Type B pancreatic cell (in vitro differentiated cells): Measurements from ENCODE around the gene ZNF860. TPM values are rescaled to one million over a fixed set of nuclear protein-coding genes. Genes with fewer than 3 reads are reported as not detected.

Experiments used
- DNase-seq: peaks from one replicate; pipeline ENCODE4 v3.0.0; 2021; ENCODE audit warnings: mixed read lengths; ENCODE audit not compliant: unreplicated experiment; ENCODE audit errors: extremely low spot score
- H3K27ac Mint-ChIP-seq: 2 replicates; pipeline ENCODE4 v1.8.0; 2021; ENCODE audit warnings: mild to moderate bottlenecking, mixed read lengths
- H3K27me3 Mint-ChIP-seq: 2 replicates; pipeline ENCODE4 v1.8.0; 2021; ENCODE audit warnings: mixed read lengths
- H3K36me3 Mint-ChIP-seq: 2 replicates; pipeline ENCODE4 v1.8.0; 2021; ENCODE audit warnings: mixed read lengths
- H3K4me1 Mint-ChIP-seq: one replicate; pipeline ENCODE4 v1.8.0; 2021; ENCODE audit warnings: mixed read lengths; ENCODE audit not compliant: unreplicated experiment
- H3K4me3 Mint-ChIP-seq: 2 replicates; pipeline ENCODE4 v1.8.0; 2021; ENCODE audit warnings: mild to moderate bottlenecking, mixed read lengths
- H3K9me3 Mint-ChIP-seq: 2 replicates; pipeline ENCODE4 v1.8.0; 2021; ENCODE audit warnings: mixed read lengths
- total RNA-seq: library from RNA; stranded (reverse); gene quantifications from 2 replicates; pipeline ENCODE4 v1.2.1, GENCODE V29; 2021; ENCODE audit warnings: low replicate concordance
- TF ChIP-seq, protein P1 (sequence below): fragments of 200-600 bp; sonication (generic); conservative IDR thresholded peaks from 2 replicates; pipeline ENCODE4 v1.5.0; 2021; ENCODE audit warnings: antibody characterized with exemption, mild to moderate bottlenecking

Gene ZNF860
- total RNA-seq, 1 donor from 2014 or later, result 2.8 TPM

DNA sequence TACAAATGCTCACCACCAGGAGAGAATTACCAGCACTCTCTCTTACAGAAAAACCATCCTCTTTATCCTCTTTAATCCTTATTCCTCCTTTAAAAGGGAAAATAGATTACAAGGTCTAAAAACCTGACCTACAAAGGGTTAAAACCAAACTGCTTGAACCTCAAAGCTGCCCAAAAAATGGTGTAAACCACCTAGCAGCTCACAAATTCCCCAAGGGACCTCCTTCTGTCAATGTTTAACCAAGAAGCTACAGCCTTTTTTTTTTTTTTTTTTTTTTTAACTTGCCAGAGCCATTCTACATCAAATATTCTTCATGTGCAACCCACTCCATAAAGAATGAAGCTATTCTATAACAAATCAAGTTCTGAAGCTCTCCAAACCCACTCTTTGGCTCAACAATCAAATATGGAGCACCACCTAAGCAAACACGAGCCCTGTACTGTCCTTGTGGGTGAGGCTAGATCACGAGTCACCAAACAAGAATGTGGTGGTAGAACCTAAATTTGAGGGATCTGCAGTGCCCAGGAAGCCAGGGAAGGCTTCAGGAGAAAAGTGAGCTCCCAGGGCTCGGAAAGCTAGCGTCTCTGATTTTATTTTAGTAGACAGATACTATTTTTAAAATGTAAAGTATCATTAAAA lies 20.6 kb upstream of the ZNF860 start:
- TF ChIP-seq, protein P1, sequence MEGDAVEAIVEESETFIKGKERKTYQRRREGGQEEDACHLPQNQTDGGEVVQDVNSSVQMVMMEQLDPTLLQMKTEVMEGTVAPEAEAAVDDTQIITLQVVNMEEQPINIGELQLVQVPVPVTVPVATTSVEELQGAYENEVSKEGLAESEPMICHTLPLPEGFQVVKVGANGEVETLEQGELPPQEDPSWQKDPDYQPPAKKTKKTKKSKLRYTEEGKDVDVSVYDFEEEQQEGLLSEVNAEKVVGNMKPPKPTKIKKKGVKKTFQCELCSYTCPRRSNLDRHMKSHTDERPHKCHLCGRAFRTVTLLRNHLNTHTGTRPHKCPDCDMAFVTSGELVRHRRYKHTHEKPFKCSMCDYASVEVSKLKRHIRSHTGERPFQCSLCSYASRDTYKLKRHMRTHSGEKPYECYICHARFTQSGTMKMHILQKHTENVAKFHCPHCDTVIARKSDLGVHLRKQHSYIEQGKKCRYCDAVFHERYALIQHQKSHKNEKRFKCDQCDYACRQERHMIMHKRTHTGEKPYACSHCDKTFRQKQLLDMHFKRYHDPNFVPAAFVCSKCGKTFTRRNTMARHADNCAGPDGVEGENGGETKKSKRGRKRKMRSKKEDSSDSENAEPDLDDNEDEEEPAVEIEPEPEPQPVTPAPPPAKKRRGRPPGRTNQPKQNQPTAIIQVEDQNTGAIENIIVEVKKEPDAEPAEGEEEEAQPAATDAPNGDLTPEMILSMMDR, result no peak
- Mint-ChIP-seq H3K27me3 (no peaks in the 10 kb centered on the region), H3K27ac (peak overlapping the region; percentile 1), H3K4me1 (peaks cover 32% of the 10 kb centered on the region), H3K4me3 (no peak overlapping the region), H3K36me3 (no peaks in the 10 kb centered on the region), H3K9me3 (no peaks in the 10 kb centered on the region)
- DNase-seq, result no peak

DNA sequence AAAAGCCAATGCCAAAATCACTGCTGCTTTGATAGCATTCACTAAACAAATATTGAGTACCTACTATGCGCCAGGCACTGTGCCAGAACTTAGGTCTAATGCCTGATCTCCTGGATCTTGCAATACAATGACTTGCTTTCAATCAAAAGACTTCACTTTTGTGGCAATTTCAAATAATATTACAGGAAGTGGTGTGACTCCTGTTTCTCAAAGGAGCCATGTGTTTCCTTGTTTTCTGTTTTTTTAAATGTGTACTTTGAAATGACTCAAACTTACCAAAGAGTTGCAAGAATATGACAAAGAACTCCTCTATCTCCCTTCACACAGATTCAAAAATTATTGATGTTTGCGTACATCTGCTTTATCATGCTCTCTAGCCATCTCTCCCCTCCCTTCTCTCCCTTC lies 18.7 kb upstream of the ZNF860 start:
- H3K9me3 Mint-ChIP-seq, result no peaks in the 10 kb centered on the region
- H3K36me3 Mint-ChIP-seq, result no peaks in the 10 kb centered on the region
- TF ChIP-seq, protein P1, result no peak
- H3K27ac Mint-ChIP-seq, result no peak overlapping the region
- no peaks in the 10 kb centered on the region for H3K27me3 Mint-ChIP-seq
- H3K4me1 Mint-ChIP-seq, result peaks cover 37% of the 10 kb centered on the region
- H3K4me3 Mint-ChIP-seq, result no peak overlapping the region
- DNase-seq, result no peak

DNA sequence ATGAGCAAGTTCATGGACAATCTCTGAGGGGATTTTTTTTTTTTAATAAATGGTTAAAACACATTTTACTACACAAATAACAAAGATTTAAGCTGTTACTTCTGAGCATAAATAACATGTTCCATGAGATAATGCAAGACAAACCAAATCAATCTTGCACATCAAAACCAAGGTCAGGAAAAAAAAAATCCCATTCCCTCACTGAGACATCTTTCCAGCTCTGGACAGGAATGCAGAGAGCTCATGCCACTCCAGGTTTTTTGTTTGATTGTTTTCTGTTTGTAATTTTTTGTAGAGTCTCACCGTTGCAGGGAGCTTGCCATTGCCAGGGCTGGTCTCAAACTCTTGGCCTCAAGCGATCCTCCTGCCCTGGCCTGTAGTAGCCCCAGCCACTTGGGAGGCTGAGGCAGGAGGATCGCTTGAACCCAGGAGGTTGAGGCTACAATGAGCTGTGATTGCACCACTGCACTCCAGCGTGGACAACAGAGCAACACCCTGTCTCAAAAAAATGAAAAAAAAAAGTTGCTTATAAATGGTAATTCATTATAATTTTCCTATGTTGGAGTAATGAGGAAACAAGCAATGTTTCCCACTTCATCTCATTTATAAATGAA lies 14.5 kb upstream of the ZNF860 start:
- Mint-ChIP-seq H3K36me3 (no peaks in the 10 kb centered on the region), H3K4me1 (peaks cover 20% of the 10 kb centered on the region), H3K27me3 (no peaks in the 10 kb centered on the region), H3K27ac (no peak overlapping the region), H3K4me3 (no peak overlapping the region), H3K9me3 (no peaks in the 10 kb centered on the region)
- TF ChIP-seq, protein P1, result no peak
- no peak for DNase-seq

DNA sequence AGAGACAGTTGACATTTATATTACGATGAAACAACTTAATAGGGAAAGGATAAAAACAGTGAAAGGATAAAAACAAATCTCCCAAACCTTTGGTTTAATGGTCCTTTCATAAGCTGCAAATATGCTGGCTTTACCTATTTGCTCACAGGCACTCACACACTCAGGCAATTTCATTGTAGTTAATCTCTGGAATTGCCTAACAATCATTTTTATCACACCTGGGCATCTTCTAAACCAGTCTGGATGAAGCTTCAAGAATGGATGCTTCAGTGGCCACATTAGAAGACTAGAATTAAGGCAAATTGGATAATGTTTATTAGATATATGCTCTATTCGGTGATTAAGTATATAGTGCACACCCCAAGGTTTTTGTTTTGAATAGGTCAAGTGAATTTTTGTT lies 14.0 kb upstream of the ZNF860 start:
- TF ChIP-seq, protein P1, result no peak
- H3K27ac Mint-ChIP-seq, result no peak overlapping the region
- peaks cover 20% of the 10 kb centered on the region for H3K4me1 Mint-ChIP-seq
- no peak overlapping the region for H3K4me3 Mint-ChIP-seq
- no peaks in the 10 kb centered on the region for H3K9me3 Mint-ChIP-seq
- no peaks in the 10 kb centered on the region for H3K27me3 Mint-ChIP-seq
- DNase-seq, result no peak
- H3K36me3 Mint-ChIP-seq, result no peaks in the 10 kb centered on the region

DNA sequence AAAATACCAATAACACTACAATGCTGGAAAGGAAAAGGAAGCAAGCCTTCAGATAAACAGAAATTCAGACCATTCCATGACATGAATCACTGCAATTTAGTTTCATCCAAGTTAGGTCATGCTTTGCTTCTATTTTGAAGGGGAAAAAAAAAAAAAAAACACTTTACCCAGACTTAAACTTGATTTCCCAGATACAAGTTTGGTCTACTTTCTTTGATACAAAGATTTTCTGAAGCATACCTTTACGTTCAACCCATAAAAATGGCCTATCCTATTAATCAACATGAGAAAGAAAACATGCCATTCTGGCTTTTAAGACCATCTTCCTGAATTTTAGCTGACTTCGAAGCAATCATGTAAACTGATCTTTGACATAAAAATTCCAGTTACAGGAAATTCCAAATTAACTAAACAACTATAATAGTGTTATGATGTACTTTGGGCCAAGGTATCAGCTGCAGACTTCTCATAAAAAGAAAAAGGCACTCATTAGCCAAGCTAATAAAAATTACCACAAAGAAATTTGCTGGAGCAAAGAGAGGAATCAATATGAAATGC lies 13.1 kb upstream of the ZNF860 start:
- DNase-seq, result no peak
- no peaks in the 10 kb centered on the region for H3K27me3 Mint-ChIP-seq
- H3K27ac Mint-ChIP-seq, result peak overlapping the region; percentile 73
- H3K9me3 Mint-ChIP-seq, result no peaks in the 10 kb centered on the region
- no peaks in the 10 kb centered on the region for H3K36me3 Mint-ChIP-seq
- H3K4me1 Mint-ChIP-seq, result peaks cover 20% of the 10 kb centered on the region
- TF ChIP-seq, protein P1, result no peak
- H3K4me3 Mint-ChIP-seq, result peak overlapping the region; percentile 40
